Small intestine (tissue), 7 donors: ENCODE measurements around the gene TINAGL1. TPM values are rescaled to one million over a fixed set of nuclear protein-coding genes. Genes with fewer than 3 reads are reported as not detected.

Experiments used
- DNase-seq, 2 donors: peaks; one replicate each; pipeline versions ENCODE4 v3.0.0 to v3.0.0-alpha.2; 2013
- FAIRE-seq: peaks from 2 replicates; lab custom pipeline; 2012; peaks lifted over from hg19 to GRCh38; lab: Jason Lieb, UNC
- H3K27ac ChIP-seq, 3 donors: one replicate each; pipeline ENCODE4 v1.5.1; 2013; ENCODE audit warnings: low read length in 2 of 3, mild to moderate bottlenecking in 2 of 3, control low read depth in 1 of 3, inconsistent platforms in 1 of 3, low read depth in 1 of 3, moderate library complexity in 1 of 3
- H3K27me3 ChIP-seq, 3 donors: one replicate each; pipeline ENCODE4 v1.6.1; 2013; ENCODE audit warnings: low read length in 3 of 3, inconsistent platforms in 1 of 3; ENCODE audit not compliant: control insufficient read depth in 3 of 3, insufficient read depth in 3 of 3
- H3K36me3 ChIP-seq, 3 donors: one replicate each; pipeline ENCODE4 v1.6.1; 2013; ENCODE audit warnings: low read length in 3 of 3, inconsistent platforms in 1 of 3, low read depth in 1 of 3, mild to moderate bottlenecking in 1 of 3, moderate library complexity in 1 of 3; ENCODE audit not compliant: control insufficient read depth in 3 of 3, insufficient read depth in 2 of 3
- H3K4me1 ChIP-seq, 3 donors: one replicate each; pipeline ENCODE4 v1.6.1; 2013; ENCODE audit warnings: low read length in 2 of 3, inconsistent platforms in 1 of 3, low read depth in 1 of 3, mild to moderate bottlenecking in 1 of 3, moderate library complexity in 1 of 3; ENCODE audit not compliant: control insufficient read depth in 3 of 3, insufficient read depth in 2 of 3
- H3K4me3 ChIP-seq, 3 donors: one replicate each; pipeline ENCODE4 v1.5.1; 2013; ENCODE audit warnings: low read length in 3 of 3, control low read depth in 1 of 3, inconsistent platforms in 1 of 3, low read depth in 1 of 3, mild to moderate bottlenecking in 1 of 3, moderate library complexity in 1 of 3
- H3K9me3 ChIP-seq, 2 donors: one replicate each; pipeline ENCODE4 v1.6.1; 2013; ENCODE audit warnings: low read depth in 1 of 2, low read length in 1 of 2; ENCODE audit not compliant: control insufficient read depth in 2 of 2, insufficient read depth in 1 of 2
- WGBS, 3 donors: extraction: QIAGEN DNeasy Blood & Tissue Kit; methylation state at CpG; one replicate each; pipeline ENCODE4 v1.1.7; 2013; 5-methylcytosine and 5-hydroxymethylcytosine counted together
- polyA plus RNA-seq, 4 donors: library from polyadenylated mRNA; stranded (reverse) in 3 of 4; unstranded in 1 of 4; fragments of 200-250 nt in 3 of 4; fragments of 120-200 nt in 1 of 4; gene quantifications; one replicate each; pipeline versions ENCODE4 v1.2.1 to v1.2.3, GENCODE V29; 2013
- donor health status: healthy with polysubstance abuse.
- donor health status: control.
- donor health status: control.
- donor health status: Bipolar disorder and iron deficiency.
- donor health status: healthy.

Gene TINAGL1
- polyA plus RNA-seq, 4 donors, result 18.4 to 92.3 (median 39.7) TPM

DNA sequence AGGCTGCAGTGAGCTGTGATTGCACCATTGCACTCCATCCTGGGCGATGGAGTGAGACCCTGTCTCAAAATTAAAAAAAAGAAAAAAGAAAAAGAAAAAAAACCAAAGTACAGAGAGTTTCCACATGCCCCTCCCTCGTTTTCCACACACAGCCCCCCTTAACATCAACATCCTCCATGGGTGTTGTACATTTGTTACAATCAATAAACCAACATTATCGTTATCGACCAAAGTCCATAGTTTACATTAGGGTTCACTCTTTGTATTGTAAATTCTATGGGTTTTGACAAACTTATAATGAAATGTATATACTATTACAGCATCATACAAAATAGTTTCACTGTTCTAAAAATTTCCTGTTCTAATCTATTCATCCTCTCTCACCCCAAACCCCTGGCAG, 15.9 kb upstream of the TINAGL1 start:
- Histone ChIP-seq H3K27ac (no peak overlapping the region), H3K36me3 (no peaks in the 10 kb centered on the region), H3K9me3 (peaks cover 0 to 10% of the 10 kb centered on the region in 2 donors), H3K27me3 (peaks cover 0 to 2% (median 0%) of the 10 kb centered on the region in 3 donors), H3K4me3 (no peak overlapping the region), H3K4me1 (peaks cover 4 to 31% (median 6%) of the 10 kb centered on the region in 3 donors)
- WGBS, 3 donors, result 31 to 63% (median 41%) methylated on average over 4 of the region's 4 CpGs
- FAIRE-seq (no peak), DNase-seq (peak in 1 of 2 donors; percentile 59)

DNA sequence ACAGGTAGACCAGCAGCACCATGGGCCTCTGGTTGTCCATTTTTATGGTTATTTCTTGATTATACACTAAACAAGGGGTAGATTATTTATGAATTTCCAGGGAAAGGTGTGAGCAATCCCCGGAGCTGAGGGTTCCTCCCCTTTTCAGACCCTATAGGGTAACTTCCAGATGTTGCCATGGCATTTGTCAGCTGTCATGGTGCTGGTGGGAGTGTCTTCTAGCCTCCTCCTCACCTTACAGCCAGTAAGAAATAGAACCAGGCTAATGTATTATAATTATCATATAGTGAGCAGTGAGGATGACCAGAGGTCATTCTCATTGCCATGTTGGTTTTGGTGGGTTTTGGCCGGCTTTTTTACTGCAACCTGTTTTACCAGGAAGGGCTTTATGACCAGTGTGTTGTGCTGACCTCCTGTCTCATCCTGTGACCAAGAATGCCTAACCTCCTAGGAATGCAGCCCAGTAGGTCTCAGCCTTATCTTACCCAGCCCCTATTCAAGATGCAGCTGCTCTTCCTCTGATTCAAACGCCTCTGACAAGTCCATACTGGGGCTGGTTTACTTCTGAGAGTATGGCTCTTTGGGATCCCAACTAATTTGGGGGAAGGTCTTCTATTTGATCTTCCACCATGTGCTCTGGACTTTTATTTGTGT, 13.5 kb upstream of the TINAGL1 start:
- H3K4me3 ChIP-seq, result no peak overlapping the region
- DNase-seq (peak; percentile 24 to 65), FAIRE-seq (no peak)
- WGBS, 3 donors, result 35 to 37% (median 37%) methylated on average over 3 of the region's 3 CpGs
- H3K9me3 ChIP-seq, result peaks cover 0 to 10% of the 10 kb centered on the region in 2 donors
- H3K27me3 ChIP-seq, result peaks cover 0 to 2% (median 0%) of the 10 kb centered on the region in 3 donors
- H3K36me3 ChIP-seq, result no peaks in the 10 kb centered on the region
- H3K4me1 ChIP-seq, result peaks cover 4 to 24% (median 6%) of the 10 kb centered on the region in 3 donors
- peak overlapping the region; percentile 34 to 83 (median 55) for H3K27ac ChIP-seq

DNA sequence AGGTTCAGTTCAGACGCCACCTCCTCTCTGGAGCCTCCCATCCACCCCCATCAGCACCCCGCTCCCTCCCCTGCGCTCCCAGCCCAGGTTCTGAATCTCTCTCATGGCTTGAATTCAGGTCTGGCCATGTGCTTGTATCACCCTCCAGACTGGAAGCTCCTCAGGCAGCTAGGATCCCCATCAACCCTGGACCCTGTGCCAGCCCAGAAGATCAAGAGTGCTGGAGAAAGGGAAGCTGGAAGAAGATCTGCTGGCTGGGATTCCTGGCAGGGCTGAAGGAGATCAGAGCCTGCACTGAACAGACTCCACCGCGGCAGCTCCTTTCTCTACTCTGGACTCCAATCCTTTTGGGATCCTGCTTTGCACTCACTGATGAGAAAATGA, 11.7 kb upstream of the TINAGL1 start:
- no peaks in the 10 kb centered on the region for H3K36me3 ChIP-seq
- FAIRE-seq, result no peak
- no peak overlapping the region for H3K4me3 ChIP-seq
- H3K27me3 ChIP-seq, result no peaks in the 10 kb centered on the region
- peaks cover 4 to 30% (median 6%) of the 10 kb centered on the region in 3 donors for H3K4me1 ChIP-seq
- peaks cover 0 to 6% of the 10 kb centered on the region in 2 donors for H3K9me3 ChIP-seq
- 75 to 91% (median 81%) methylated on average over 5 of the region's 5 CpGs for WGBS, 3 donors
- DNase-seq, result no peak
- H3K27ac ChIP-seq, result no peak overlapping the region

DNA sequence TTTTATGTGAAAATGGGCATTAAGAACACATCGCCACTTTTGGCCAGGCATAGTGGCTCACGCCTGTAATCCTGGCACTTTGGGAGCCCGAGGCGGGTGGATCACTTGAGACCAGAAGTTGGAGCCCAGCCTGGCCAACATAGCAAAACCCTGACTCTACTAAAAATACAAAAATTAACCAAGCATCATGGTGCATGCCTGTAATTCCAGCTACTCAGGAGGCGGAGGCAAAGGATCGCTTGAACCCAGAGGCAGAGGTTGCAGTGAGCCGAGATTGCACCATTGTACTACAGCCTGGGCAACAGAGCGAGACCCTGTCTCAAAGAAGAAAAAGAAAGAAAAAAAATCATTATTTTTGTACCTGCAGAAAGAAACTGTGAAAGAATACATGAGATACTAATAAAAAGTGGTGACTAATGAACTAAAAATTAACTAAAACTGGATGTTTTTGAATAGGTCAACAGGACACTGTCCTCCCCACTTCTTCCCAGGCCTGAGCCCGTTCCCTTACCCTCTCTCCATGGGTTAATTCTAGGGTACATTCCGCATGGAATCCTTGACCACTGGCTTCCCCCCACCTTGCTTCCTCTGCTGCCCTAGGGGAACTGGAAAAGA, 8.3 kb upstream of the TINAGL1 start:
- FAIRE-seq (no peak), DNase-seq (no peak)
- Histone ChIP-seq H3K9me3 (no peaks in the 10 kb centered on the region), H3K27ac (no peak overlapping the region), H3K4me1 (peaks cover 2 to 28% (median 6%) of the 10 kb centered on the region in 3 donors), H3K4me3 (no peak overlapping the region), H3K36me3 (peaks cover 0 to 2% (median 0%) of the 10 kb centered on the region in 3 donors), H3K27me3 (no peaks in the 10 kb centered on the region)
- WGBS, 3 donors, result 83 to 93% (median 92%) methylated on average over 10 of the region's 10 CpGs

DNA sequence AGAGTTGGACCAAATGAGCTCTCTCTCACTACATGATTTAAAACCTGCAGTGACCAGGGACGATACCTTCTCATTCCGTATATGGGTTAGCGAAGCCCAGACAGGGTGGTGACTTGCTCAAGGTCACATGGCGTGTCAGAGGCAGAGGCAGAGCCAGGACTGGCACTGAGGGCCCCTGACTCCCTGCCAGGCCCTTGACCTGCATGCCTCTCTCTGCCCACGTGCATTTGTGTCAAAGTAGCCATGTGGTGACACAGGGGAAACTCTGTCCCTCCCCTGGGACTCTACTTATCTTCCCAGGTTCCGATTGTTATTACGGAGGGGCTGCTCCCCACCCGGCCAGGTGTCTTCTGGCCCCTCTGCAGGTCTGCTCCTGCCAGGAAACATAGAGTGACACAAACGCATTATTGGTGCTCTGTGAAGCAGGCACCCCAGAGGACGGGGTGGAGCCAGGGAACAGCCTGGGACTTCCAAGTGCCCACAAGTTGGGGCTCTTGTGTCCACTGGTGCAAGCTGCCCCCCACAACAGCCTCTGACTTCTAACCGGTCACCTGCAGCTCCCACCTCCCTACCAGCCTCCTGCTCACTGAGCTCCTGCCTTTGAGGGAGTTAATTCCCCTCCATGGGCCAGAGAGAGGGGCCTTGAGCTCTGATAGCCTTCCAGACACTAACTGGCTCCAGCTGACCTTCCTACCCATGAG, 7.3 kb upstream of the TINAGL1 start:
- FAIRE-seq, result no peak
- peaks cover 0 to 2% (median 0%) of the 10 kb centered on the region in 3 donors for H3K36me3 ChIP-seq
- H3K4me1 ChIP-seq, result peaks cover 3 to 27% (median 7%) of the 10 kb centered on the region in 3 donors
- H3K27me3 ChIP-seq, result no peaks in the 10 kb centered on the region
- H3K9me3 ChIP-seq, result no peaks in the 10 kb centered on the region
- no peak for DNase-seq
- H3K27ac ChIP-seq, result no peak overlapping the region
- no peak overlapping the region for H3K4me3 ChIP-seq
- whole genome bisulfite sequencing, 3 donors, result 72 to 83% (median 80%) methylated on average over 11 of the region's 11 CpGs

DNA sequence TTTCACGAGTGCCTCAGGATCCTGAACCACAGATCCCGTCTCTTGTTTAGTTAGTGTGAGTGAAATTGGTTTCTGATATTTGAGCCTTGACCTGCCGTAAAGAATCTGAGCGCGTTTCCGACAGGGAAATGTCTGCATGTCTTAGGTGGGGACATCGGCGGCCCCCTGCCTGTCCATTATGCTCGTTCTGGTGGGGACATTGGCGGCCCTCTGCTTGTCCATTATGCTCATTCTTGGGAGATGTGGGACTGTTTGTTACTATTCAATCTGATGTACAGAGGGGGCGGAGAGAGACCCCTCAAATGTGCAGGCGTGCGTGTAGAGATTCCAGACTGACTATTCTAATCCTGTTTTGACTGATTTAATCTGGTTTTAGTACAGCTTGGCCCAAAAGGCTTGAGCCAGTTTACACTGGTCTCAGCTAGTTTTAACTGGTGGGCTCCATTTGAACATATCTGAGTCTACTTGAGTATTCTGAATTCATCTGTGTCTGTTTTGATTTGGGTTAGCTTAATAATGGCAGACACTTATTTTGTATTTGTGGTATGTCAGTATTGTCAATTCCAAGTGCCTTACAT, 6.6 kb upstream of the TINAGL1 start:
- H3K4me1 ChIP-seq, result peaks cover 3 to 28% (median 4%) of the 10 kb centered on the region in 3 donors
- no peak for FAIRE-seq
- no peaks in the 10 kb centered on the region for H3K9me3 ChIP-seq
- no peak overlapping the region for H3K4me3 ChIP-seq
- peaks cover 0 to 2% (median 0%) of the 10 kb centered on the region in 3 donors for H3K36me3 ChIP-seq
- WGBS, 3 donors, result 83 to 90% (median 88%) methylated on average over 13 of the region's 13 CpGs
- H3K27ac ChIP-seq, result no peak overlapping the region
- H3K27me3 ChIP-seq, result no peaks in the 10 kb centered on the region
- no peak for DNase-seq

DNA sequence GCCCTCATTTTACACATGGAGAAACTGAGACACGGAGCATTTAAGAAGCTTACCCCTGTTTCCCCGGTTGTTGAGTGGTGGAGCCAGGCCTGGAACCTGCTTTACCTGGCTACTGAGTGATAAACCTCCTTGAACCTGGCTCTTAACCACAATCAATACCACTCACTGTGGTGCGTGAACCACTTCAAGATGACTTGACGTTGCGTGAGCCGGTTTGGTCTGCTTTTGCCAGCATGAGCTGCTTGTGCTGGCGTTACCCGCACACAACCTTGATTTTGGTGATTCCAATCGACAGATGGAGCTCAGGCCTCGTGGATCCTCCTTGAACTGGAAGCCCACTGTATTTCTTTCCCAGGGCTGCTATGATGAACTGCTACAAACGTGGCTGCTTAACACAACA, 6.1 kb upstream of the TINAGL1 start:
- WGBS, 3 donors, result 86 to 95% (median 91%) methylated on average over 11 of the region's 11 CpGs
- H3K9me3 ChIP-seq, result no peaks in the 10 kb centered on the region
- no peak overlapping the region for H3K27ac ChIP-seq
- H3K36me3 ChIP-seq, result peaks cover 0 to 2% (median 0%) of the 10 kb centered on the region in 3 donors
- DNase-seq (no peak), FAIRE-seq (no peak)
- H3K27me3 ChIP-seq, result no peaks in the 10 kb centered on the region
- no peak overlapping the region for H3K4me3 ChIP-seq
- peaks cover 5 to 32% (median 9%) of the 10 kb centered on the region in 3 donors for H3K4me1 ChIP-seq

DNA sequence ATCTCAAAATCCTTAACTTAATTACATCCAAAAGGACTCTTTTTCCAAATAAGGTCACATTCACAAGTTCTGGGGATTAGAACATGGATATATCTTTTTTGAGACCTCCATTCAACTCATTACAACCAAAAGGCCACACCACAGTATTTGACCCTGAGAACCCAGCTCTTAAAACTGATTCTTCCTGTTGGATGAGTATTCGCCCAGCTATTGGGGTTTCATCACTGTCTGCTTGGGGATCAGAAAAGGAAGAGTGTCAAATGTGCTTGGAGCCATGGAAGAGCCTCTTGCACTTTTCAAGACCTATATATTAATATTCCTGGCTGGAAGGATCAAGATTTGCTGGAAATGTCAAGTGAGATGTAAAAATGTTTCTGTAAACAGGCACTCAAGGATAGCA, 5.4 kb upstream of the TINAGL1 start:
- Histone ChIP-seq H3K9me3 (no peaks in the 10 kb centered on the region), H3K36me3 (peaks cover 0 to 2% (median 0%) of the 10 kb centered on the region in 3 donors), H3K4me3 (no peak overlapping the region), H3K27ac (no peak overlapping the region), H3K4me1 (peaks cover 7 to 39% (median 10%) of the 10 kb centered on the region in 3 donors), H3K27me3 (no peaks in the 10 kb centered on the region)
- 65 to 82% (median 71%) methylated on average over 1 of the region's 1 CpG for WGBS, 3 donors
- DNase-seq (no peak), FAIRE-seq (no peak)
